Measurements from ENCODE around the gene ALK. TPM values are rescaled to one million over a fixed set of nuclear protein-coding genes. Genes with fewer than 3 reads are reported as not detected.

ALK gene
- polyA plus RNA-seq, 3 donors, result 0.02 to 1.0 (median 0.13) TPM

GRCh38 chr2:29401994-29402393 lies 519.4 kb downstream of the ALK start:
- H3K27ac ChIP-seq (ENCODE audit: low read depth, low read length), result no peak overlapping the region
- 31 to 84% (median 78%) methylated on average over 7 of the region's 7 CpGs for WGBS, 3 donors

DNA sequence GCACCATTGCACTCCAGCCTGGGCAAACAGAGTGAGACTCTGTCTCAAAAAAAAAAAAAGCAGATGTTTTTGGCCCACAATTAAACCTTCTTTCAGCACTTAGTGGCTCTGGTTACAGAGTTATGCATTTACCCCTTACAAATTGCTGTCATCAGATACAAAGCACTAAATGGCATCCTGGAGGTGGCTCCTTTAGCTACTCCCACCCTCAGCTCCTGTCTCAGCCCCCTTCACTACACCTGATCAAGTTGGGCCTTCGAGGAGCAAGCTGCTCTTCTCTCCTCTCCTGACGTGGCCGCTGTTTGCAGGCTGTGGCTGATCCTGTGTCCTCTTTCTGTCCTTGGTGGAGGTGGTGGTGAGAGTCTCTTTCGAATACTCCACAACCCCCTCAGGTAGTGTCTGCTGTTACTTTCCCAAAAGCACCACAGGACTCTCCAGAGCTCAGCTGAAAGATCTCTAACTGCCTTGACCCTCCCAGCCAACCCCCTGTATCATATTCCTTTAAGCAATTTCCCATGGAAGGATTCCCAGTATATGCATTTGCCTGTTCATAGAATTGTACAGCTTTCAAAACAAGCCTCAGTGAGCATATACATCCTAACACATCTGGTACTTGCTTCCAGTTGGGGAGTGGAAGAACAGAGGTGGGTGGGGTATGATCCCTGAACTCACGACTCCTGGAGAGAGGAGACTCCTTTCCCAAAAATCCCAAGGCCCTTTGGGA lies 520.3 kb downstream of the ALK start:
- no peak overlapping the region for H3K27ac ChIP-seq (ENCODE audit: low read depth, low read length)
- WGBS, 3 donors, result 60 to 68% (median 63%) methylated on average over 5 of the region's 5 CpGs

DNA sequence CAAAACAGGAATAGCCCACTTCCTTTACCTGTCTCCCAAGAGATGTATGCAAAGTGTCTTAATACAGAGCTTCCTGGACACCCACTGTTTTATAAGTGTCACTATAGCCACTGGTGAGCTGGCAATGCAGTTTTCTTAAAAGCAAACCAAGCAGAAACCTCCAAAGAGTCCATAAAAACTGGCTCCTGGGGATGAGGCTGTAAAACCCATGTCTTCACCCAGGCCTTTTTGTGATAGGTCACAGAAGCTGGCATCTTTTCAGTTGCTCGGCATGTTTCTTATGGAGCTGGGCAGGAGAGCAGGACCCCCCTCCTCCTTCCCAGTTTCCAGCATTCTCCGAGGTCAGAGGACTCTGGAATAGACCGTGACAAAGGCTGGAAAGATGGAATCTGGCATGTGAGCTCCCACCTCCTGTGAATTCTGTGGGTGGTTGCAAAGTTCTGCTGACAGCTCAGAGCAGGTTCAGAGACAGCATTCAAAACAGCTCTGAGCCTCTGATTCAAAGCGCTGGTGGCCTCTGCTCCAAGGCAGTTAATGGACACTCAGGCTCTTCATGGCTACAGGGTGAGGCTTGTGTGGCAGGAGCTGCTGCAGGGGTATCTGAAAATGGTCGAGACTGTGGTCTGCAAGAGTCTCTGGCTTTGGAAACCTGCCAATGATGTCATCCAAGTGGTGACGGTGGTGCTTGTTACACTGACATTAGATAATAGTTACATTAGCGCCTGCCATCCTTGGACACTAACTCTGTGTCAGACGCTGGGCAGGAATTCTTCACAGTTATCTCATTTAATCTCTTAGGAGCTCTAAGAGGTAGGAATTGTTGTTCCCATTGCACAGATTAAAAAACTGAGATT lies 522.8 kb downstream of the ALK start:
- no peak overlapping the region for H3K27ac ChIP-seq (ENCODE audit: low read depth, low read length)
- WGBS, 3 donors, result 42 to 61% (median 60%) methylated on average over 8 of the region's 8 CpGs

GRCh38 chr2:29397713-29398112 lies 523.7 kb downstream of the ALK start:
- no peak overlapping the region for H3K27ac ChIP-seq (ENCODE audit: low read depth, low read length)
- WGBS, 3 donors, result 40 to 65% (median 48%) methylated on average over 4 of the region's 4 CpGs

DNA sequence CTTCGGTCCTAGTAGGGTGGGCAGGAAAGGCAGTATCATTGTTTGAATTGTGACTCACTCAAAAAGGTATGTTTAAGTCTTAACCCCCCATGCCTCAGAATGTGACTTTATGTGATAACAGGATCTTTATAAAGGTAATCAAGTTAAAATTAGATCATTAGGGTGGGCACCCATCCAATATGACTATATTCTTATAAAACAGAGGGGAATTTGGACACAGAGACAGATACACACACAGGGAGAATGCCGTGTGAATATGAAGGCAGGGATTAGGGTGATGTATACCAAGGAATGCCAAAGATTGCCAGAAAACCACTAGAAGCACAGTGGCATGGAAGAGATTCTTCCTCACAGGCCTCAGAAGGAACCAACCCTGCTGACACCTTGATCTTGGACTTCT lies 524.3 kb downstream of the ALK start:
- WGBS, 3 donors, result 35 to 85% (median 74%) methylated on average over 2 of the region's 2 CpGs

DNA sequence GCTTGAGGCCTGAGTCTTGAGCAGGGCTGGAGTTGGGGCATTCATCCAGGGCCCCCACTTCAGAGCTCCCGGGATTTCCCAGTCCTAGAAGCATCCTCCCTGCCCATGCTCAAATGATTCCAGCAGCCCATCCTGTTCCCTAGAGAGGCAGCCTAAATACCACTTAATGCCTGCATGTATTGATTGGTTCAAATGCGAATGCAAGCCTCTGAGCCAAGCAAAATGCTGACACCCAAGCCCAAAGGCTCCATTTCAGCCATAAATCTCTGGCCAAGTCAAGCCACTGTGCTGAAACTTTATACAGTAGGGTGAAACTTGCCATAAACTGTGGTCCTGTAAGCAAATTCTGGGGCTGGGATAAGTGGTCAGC lies 526.4 kb downstream of the ALK start:
- H3K27ac ChIP-seq (ENCODE audit: low read depth, low read length), result no peak overlapping the region
- 49 to 71% (median 58%) methylated on average over 2 of the region's 2 CpGs for WGBS, 3 donors

More for the DNA sequence above, 524.3 kb downstream of the ALK start:
- no peak overlapping the region for H3K27ac ChIP-seq (ENCODE audit: low read depth, low read length)

GRCh38 chr2:29394311-29394980 lies 526.9 kb downstream of the ALK start:
- no peak overlapping the region for H3K27ac ChIP-seq (ENCODE audit: low read depth, low read length)
- WGBS, 3 donors, result 32 to 85% (median 51%) methylated on average over 1 of the region's 1 CpG

DNA sequence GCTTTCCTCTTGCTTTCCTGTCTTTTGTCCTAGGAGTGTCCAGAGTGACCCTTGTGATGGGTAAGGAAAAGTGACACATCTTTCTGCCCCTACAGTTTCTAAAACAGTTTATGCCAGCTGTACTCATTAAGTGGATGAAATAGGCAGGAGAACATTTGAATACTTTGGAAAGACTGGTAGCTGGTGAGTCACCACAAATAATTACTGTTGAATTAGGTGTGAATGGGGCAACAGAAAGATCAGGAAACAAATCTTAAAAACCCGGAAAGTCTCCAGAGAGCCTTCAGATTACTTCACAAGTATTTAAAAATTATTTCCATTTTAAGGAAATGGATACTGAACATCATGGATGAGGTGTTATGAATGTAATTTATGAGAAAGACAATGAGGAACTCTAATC lies 527.7 kb downstream of the ALK start:
- WGBS, 3 donors, result 38 to 79% (median 73%) methylated on average over 1 of the region's 1 CpG
- no peak overlapping the region for H3K27ac ChIP-seq (ENCODE audit: low read depth, low read length)

DNA sequence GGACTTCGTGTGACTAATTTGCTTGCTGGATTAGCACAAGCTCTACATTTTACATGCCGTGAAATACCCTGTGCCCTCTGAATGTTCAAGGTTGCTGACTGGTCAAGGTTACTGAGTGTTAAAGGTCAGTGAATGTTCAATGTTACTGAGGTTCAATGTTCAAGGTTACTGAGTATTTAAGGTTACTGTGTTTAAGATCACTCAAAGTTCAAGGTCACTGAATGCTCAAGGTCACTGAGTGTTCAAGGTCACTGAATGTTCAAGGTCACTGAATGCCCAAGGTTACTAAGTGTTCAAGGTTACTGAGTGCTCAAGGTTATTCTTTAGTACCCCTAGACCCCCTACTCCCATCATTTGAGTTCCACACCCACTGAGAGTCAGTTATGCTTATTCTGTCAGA lies 528.6 kb downstream of the ALK start:
- H3K27ac ChIP-seq (ENCODE audit: low read depth, low read length), result no peak overlapping the region
- 78 to 92% (median 78%) methylated on average over 2 of the region's 2 CpGs for WGBS, 3 donors

DNA sequence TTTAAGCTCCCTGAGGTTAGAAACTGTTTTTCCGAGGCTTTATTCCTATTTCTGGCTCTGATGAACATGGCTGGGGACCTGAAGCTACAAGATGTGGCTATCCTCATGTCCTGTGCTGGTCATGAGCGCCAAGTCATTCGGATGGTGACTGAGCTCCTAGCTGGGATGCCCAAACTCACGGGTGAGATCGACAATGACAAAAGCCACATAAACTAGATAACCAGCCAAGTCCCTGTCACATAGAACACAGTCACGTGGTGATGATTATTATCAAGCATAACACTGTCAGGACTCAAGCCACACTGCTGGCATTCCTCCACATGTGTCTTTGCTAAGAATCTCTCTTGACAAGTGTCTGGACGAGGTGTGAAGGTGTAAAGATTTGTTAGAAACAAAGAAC lies 531.2 kb downstream of the ALK start:
- WGBS, 3 donors, result 49 to 76% (median 73%) methylated on average over 7 of the region's 7 CpGs

DNA sequence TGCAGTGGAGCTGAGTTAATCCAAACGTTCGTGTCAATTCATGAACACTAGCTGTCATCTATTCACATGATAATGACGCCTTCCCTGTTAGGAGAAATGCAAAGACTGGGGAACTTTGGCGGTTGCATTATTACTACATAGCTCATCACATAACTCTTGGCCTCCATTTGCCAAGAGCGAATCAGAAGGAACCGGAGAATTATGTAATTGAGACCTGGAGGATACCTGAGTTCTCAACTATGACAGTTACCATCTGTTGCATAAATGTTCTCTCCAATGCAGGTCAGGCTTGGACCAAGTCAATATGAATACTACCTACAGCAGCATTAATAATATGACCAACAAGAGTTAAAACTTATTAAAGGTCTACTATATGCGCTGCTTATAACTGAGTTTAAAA lies 531.7 kb downstream of the ALK start:
- no peak overlapping the region for H3K27ac ChIP-seq (ENCODE audit: low read depth, low read length)
- 85 to 94% (median 87%) methylated on average over 7 of the region's 7 CpGs for WGBS, 3 donors

More for the DNA sequence above, 531.2 kb downstream of the ALK start:
- no peak overlapping the region for H3K27ac ChIP-seq (ENCODE audit: low read depth, low read length)

DNA sequence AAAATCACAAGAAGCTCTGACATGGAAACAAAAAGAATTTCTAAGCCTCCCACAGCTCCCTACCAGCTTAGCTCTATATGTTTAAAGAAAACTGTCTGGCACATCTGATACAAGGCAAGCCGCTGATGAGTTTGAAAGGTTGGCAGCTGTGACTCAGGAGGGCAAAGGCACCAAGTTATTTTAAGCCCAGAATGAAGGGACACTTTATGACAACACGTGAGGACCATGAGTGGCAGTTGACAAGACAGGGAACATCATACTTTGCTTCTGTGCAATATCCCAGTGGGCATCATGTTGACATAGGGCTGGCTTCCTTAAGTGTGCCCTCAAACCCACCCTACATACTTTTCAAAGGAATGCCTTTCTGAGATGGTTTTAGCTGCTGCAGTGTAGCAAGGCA lies 533.3 kb downstream of the ALK start:
- no peak overlapping the region for H3K27ac ChIP-seq (ENCODE audit: low read depth, low read length)
- 66 to 85% (median 81%) methylated on average over 2 of the region's 2 CpGs for WGBS, 3 donors

- no peak overlapping the region for H3K27ac ChIP-seq (ENCODE audit: low read depth, low read length)
- whole genome bisulfite sequencing, 3 donors, result 76 to 92% (median 80%) methylated on average over 2 of the region's 2 CpGs
Observed at GRCh38 chr2:29382486-29382885, 538.9 kb downstream of the ALK start.

DNA sequence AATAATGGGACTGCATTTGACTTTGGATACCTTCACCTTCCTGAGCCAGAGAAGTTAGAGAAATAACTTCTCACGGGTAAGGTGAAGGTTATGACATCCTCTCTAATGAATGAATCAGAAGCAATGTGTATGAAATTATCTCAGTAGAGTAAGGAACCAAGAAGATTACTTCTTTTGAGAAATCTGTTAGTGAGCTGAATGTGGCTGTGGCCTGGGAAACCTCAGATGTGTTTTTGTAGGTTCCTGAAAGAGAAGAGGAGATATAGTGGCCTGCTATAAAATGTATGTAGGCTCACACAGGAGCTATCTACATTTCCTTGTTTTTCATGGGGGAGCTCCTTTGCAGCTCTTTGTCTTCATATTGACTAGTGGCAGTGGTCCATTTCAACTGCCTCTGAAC lies 543.6 kb downstream of the ALK start:
- 74 to 88% (median 84%) methylated on average over 1 of the region's 1 CpG for WGBS, 3 donors
- H3K27ac ChIP-seq (ENCODE audit: low read depth, low read length), result no peak overlapping the region

GRCh38 chr2:29376541-29376940 lies 544.8 kb downstream of the ALK start:
- WGBS, 3 donors, result 68 to 84% (median 83%) methylated on average over 2 of the region's 2 CpGs

GRCh38 chr2:29375843-29376242 lies 545.5 kb downstream of the ALK start:
- WGBS, 3 donors, result 45 to 63% (median 59%) methylated on average over 3 of the region's 3 CpGs
- H3K27ac ChIP-seq (ENCODE audit: low read depth, low read length), result no peak overlapping the region

More at GRCh38 chr2:29376541-29376940, 544.8 kb downstream of the ALK start:
- H3K27ac ChIP-seq (ENCODE audit: low read depth, low read length), result no peak overlapping the region

- 36 to 84% (median 80%) methylated on average over 5 of the region's 5 CpGs for WGBS, 3 donors
- no peak overlapping the region for H3K27ac ChIP-seq (ENCODE audit: low read depth, low read length)
Observed at GRCh38 chr2:29374823-29375222, 546.6 kb downstream of the ALK start.

GRCh38 chr2:29373870-29374269 lies 547.5 kb downstream of the ALK start:
- 86 to 93% (median 88%) methylated on average over 3 of the region's 3 CpGs for WGBS, 3 donors
- no peak overlapping the region for H3K27ac ChIP-seq (ENCODE audit: low read depth, low read length)

GRCh38 chr2:29372185-29372584 lies 549.2 kb downstream of the ALK start:
- WGBS, 3 donors, result 54 to 91% (median 87%) methylated on average over 2 of the region's 2 CpGs
- H3K27ac ChIP-seq (ENCODE audit: low read depth, low read length), result no peak overlapping the region

Measured in adipose tissue (tissue), 3 donors.